IPS-18c (cell line): ENCODE measurements around the gene SSNA1.

ENCODE experiments used
- H3K4me3 ChIP-seq: 2 replicates; pipeline ENCODE4 v1.7.0; 2013; ENCODE audit warnings: low read depth, mild to moderate bottlenecking, low read length, moderate library complexity; ENCODE audit not compliant: insufficient read depth
- H3K9me3 ChIP-seq: one replicate; pipeline ENCODE4 v1.6.1; 2013; ENCODE audit warnings: mild to moderate bottlenecking, low read length, moderate library complexity; ENCODE audit not compliant: control insufficient read depth, insufficient read depth

Gene SSNA1

GRCh38 chr9:137175345-137175961, 13.0 kb upstream of the SSNA1 start:
- Histone ChIP-seq H3K9me3 (no peaks in the 10 kb centered on the region), H3K4me3 (no peak overlapping the region; the same call in 1 of the 2 replicates)

- Histone ChIP-seq H3K4me3 (no peak overlapping the region), H3K9me3 (no peaks in the 10 kb centered on the region)
These were observed 11.9 kb upstream of the SSNA1 start for GRCh38 chr9:137176302-137177182.

- H3K4me3 ChIP-seq: no peak overlapping the region
- H3K9me3 ChIP-seq: no peaks in the 10 kb centered on the region
These were observed 10.1 kb upstream of the SSNA1 start for GRCh38 chr9:137178201-137178938.

- H3K9me3 ChIP-seq: no peaks in the 10 kb centered on the region
- no peak overlapping the region for H3K4me3 ChIP-seq
These were observed 9.4 kb upstream of the SSNA1 start for GRCh38 chr9:137178939-137179630.

- no peaks in the 10 kb centered on the region for H3K9me3 ChIP-seq
- no peak overlapping the region for H3K4me3 ChIP-seq
These were observed 8.7 kb upstream of the SSNA1 start for GRCh38 chr9:137179761-137180160.

- no peak overlapping the region for H3K4me3 ChIP-seq
- no peaks in the 10 kb centered on the region for H3K9me3 ChIP-seq
These were observed 8.0 kb upstream of the SSNA1 start for GRCh38 chr9:137180491-137180890.

GRCh38 chr9:137181680-137182079, 6.8 kb upstream of the SSNA1 start:
- Histone ChIP-seq H3K9me3 (no peaks in the 10 kb centered on the region), H3K4me3 (no peak overlapping the region)

- H3K9me3 ChIP-seq: no peaks in the 10 kb centered on the region
- H3K4me3 ChIP-seq: no peak overlapping the region
These were observed 5.6 kb upstream of the SSNA1 start for GRCh38 chr9:137182836-137183235.

GRCh38 chr9:137183980-137184595, 4.4 kb upstream of the SSNA1 start:
- no peak overlapping the region for H3K4me3 ChIP-seq
- H3K9me3 ChIP-seq: no peaks in the 10 kb centered on the region

- no peak overlapping the region for H3K4me3 ChIP-seq
- peaks cover 2% of the 10 kb centered on the region for H3K9me3 ChIP-seq
These were observed 3.4 kb upstream of the SSNA1 start for GRCh38 chr9:137184881-137185660.

- peaks cover 2% of the 10 kb centered on the region for H3K9me3 ChIP-seq
- no peak overlapping the region for H3K4me3 ChIP-seq
These were observed 2.6 kb upstream of the SSNA1 start for GRCh38 chr9:137185921-137186320.

GRCh38 chr9:137186385-137186784, 2.1 kb upstream of the SSNA1 start:
- peaks cover 2% of the 10 kb centered on the region for H3K9me3 ChIP-seq
- H3K4me3 ChIP-seq: no peak overlapping the region

GRCh38 chr9:137187386-137187785, 1.1 kb upstream of the SSNA1 start:
- Histone ChIP-seq H3K4me3 (peak overlapping the region; percentile 96), H3K9me3 (peaks cover 2% of the 10 kb centered on the region)

- peak overlapping the region; percentile 96 for H3K4me3 ChIP-seq
- peaks cover 2% of the 10 kb centered on the region for H3K9me3 ChIP-seq
These were observed 388 bp upstream of the SSNA1 start for GRCh38 chr9:137188086-137188489.

- peak overlapping the region; percentile 96 for H3K4me3 ChIP-seq
- peaks cover 2% of the 10 kb centered on the region for H3K9me3 ChIP-seq
These were observed 1.1 kb downstream of the SSNA1 start for GRCh38 chr9:137189297-137190295.
